Measurements from ENCODE around the gene GADD45G. TPM values are rescaled to one million over a fixed set of nuclear protein-coding genes. Genes with fewer than 3 reads are reported as not detected.

Gene GADD45G
- polyA plus RNA-seq, 1 donor from 2014 or later, result 161 TPM

DNA sequence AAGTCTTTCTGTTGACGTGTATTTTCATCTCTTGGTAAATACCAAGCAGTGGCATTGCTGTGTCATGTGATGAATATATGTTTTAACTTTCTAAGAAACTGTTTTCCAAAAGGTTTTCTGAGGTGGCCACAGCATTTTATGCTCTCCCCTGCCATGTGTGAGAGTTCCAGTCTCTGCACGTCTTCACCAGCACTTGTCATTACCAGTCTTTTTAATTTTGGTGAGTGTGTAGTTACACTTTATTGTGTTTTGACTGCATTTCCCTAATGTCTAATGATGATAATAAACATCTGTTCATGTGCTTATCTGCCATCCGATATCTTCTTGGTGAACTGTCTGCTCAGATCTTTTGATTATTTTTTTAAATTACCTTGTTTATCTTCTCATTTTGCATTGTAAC, 27.4 kb upstream of the GADD45G start:
- Histone ChIP-seq H3F3A (ENCODE audit: insufficient read depth, low read length, poor library complexity, severe bottlenecking) (no peaks in the 10 kb centered on the region), H3K4me3 (ENCODE audit: low read length) (no peak overlapping the region), H4K20me1 (ENCODE audit: insufficient read depth) (no peaks in the 10 kb centered on the region), H3K79me2 (replicated peaks; ENCODE audit: insufficient read depth, low read length) (no peaks in the 10 kb centered on the region), H3K27ac (ENCODE audit: low read length) (no peak overlapping the region), H3K9me2 (ENCODE audit: insufficient read depth, low read length) (no peaks in the 10 kb centered on the region), H3K9me3 (ENCODE audit: low read length) (no peaks in the 10 kb centered on the region), H3K27me3 (ENCODE audit: insufficient read depth, low read depth, low read length) (no peaks in the 10 kb centered on the region), H3K4me2 (ENCODE audit: low read length) (no peak overlapping the region), H3K9ac (ENCODE audit: low read length) (no peak overlapping the region), H3K36me3 (ENCODE audit: insufficient read depth, low read length) (no peaks in the 10 kb centered on the region), H2AFZ (ENCODE audit: low read depth, low read length) (no peak overlapping the region)
- TF ChIP-seq SMC3 (conservative IDR thresholded peaks at IDR 0.05; ENCODE audit: poor library complexity), result no peak
- TF ChIP-seq EP300 (conservative IDR thresholded peaks at IDR 0.05; ENCODE audit: poor library complexity, severe bottlenecking), result no peak
- TF ChIP-seq RAD21 (conservative IDR thresholded peaks at IDR 0.05), result no peak
- TF ChIP-seq, protein P1, sequence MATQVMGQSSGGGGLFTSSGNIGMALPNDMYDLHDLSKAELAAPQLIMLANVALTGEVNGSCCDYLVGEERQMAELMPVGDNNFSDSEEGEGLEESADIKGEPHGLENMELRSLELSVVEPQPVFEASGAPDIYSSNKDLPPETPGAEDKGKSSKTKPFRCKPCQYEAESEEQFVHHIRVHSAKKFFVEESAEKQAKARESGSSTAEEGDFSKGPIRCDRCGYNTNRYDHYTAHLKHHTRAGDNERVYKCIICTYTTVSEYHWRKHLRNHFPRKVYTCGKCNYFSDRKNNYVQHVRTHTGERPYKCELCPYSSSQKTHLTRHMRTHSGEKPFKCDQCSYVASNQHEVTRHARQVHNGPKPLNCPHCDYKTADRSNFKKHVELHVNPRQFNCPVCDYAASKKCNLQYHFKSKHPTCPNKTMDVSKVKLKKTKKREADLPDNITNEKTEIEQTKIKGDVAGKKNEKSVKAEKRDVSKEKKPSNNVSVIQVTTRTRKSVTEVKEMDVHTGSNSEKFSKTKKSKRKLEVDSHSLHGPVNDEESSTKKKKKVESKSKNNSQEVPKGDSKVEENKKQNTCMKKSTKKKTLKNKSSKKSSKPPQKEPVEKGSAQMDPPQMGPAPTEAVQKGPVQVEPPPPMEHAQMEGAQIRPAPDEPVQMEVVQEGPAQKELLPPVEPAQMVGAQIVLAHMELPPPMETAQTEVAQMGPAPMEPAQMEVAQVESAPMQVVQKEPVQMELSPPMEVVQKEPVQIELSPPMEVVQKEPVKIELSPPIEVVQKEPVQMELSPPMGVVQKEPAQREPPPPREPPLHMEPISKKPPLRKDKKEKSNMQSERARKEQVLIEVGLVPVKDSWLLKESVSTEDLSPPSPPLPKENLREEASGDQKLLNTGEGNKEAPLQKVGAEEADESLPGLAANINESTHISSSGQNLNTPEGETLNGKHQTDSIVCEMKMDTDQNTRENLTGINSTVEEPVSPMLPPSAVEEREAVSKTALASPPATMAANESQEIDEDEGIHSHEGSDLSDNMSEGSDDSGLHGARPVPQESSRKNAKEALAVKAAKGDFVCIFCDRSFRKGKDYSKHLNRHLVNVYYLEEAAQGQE (IDR thresholded peaks at IDR 0.05; ENCODE audit: borderline replicate concordance), result no peak

DNA sequence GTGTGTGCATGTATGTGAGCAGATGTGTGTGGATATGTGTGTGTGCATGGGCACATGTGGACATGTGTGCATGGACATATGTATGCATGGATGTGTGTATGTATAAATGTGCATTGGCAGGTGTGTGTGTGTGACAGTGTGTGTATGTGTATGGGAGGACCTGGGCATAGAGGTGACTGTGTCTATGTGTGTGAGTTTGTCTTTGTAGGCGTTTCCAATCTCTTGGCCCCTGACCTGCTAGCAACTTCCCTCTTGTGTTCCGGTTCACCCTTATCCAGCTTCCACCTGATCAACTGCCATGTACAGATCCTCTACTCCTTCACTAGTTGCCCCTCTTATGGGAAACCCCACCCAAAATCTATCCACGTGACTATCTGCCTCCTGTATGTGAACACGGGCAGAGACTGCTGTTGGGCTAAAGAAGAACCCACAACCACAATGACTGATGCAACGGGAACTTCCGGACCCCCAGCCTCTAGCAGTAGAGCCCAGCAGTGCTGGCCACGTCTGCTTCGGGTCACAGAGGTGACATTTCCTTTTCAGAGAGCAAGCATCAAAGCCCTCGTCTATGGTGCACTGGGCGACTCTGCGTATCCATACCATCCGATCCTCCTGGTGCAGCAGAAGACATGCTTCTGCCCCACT, 24.9 kb upstream of the GADD45G start:
- Histone ChIP-seq H3K36me3 (ENCODE audit: insufficient read depth, low read length) (no peaks in the 10 kb centered on the region), H3F3A (ENCODE audit: insufficient read depth, low read length, poor library complexity, severe bottlenecking) (no peaks in the 10 kb centered on the region), H3K4me2 (ENCODE audit: low read length) (no peak overlapping the region), H3K27me3 (ENCODE audit: insufficient read depth, low read depth, low read length) (no peaks in the 10 kb centered on the region), H3K9me3 (ENCODE audit: low read length) (no peaks in the 10 kb centered on the region), H3K9ac (ENCODE audit: low read length) (no peak overlapping the region), H2AFZ (ENCODE audit: low read depth, low read length) (no peak overlapping the region), H3K27ac (ENCODE audit: low read length) (no peak overlapping the region), H3K79me2 (replicated peaks; ENCODE audit: insufficient read depth, low read length) (no peaks in the 10 kb centered on the region), H3K4me3 (ENCODE audit: low read length) (no peak overlapping the region), H4K20me1 (ENCODE audit: insufficient read depth) (no peaks in the 10 kb centered on the region), H3K9me2 (ENCODE audit: insufficient read depth, low read length) (no peaks in the 10 kb centered on the region)
- no peak for TF ChIP-seq EZH2 (IDR thresholded peaks at IDR 0.05; ENCODE audit: borderline replicate concordance, insufficient read depth, low read length, poor library complexity, severe bottlenecking)
- TF ChIP-seq EP300 (conservative IDR thresholded peaks at IDR 0.05; ENCODE audit: poor library complexity, severe bottlenecking), result no peak
- TF ChIP-seq SMC3 (conservative IDR thresholded peaks at IDR 0.05; ENCODE audit: poor library complexity), result no peak
- TF ChIP-seq, protein P2, sequence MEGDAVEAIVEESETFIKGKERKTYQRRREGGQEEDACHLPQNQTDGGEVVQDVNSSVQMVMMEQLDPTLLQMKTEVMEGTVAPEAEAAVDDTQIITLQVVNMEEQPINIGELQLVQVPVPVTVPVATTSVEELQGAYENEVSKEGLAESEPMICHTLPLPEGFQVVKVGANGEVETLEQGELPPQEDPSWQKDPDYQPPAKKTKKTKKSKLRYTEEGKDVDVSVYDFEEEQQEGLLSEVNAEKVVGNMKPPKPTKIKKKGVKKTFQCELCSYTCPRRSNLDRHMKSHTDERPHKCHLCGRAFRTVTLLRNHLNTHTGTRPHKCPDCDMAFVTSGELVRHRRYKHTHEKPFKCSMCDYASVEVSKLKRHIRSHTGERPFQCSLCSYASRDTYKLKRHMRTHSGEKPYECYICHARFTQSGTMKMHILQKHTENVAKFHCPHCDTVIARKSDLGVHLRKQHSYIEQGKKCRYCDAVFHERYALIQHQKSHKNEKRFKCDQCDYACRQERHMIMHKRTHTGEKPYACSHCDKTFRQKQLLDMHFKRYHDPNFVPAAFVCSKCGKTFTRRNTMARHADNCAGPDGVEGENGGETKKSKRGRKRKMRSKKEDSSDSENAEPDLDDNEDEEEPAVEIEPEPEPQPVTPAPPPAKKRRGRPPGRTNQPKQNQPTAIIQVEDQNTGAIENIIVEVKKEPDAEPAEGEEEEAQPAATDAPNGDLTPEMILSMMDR (IDR thresholded peaks at IDR 0.05; ENCODE audit: poor library complexity, severe bottlenecking), result no peak
- TF ChIP-seq, protein P1 (IDR thresholded peaks at IDR 0.05; ENCODE audit: borderline replicate concordance), result no peak
